Measurements from ENCODE around the gene ROR2.

ROR2 gene

GRCh38 chr9:91879231-91879630 lies 70.8 kb downstream of the ROR2 start:
- no peak for DNase-seq (ENCODE audit: low read depth)

- DNase-seq (ENCODE audit: low read depth), result no peak
Observed at GRCh38 chr9:91873637-91874051, 76.4 kb downstream of the ROR2 start.

GRCh38 chr9:91868732-91869391 lies 81.2 kb downstream of the ROR2 start:
- no peak for DNase-seq (ENCODE audit: low read depth)

- no peak for DNase-seq (ENCODE audit: low read depth)
Observed at GRCh38 chr9:91867740-91868139, 82.3 kb downstream of the ROR2 start.

GRCh38 chr9:91865041-91865440 lies 85.0 kb downstream of the ROR2 start:
- DNase-seq (ENCODE audit: low read depth), result no peak

GRCh38 chr9:91864380-91864779 lies 85.6 kb downstream of the ROR2 start:
- DNase-seq (ENCODE audit: low read depth), result no peak

GRCh38 chr9:91863469-91863868 lies 86.6 kb downstream of the ROR2 start:
- DNase-seq (ENCODE audit: low read depth), result no peak

GRCh38 chr9:91858213-91859030 lies 91.6 kb downstream of the ROR2 start:
- no peak for DNase-seq (ENCODE audit: low read depth)

GRCh38 chr9:91857291-91858212 lies 92.5 kb downstream of the ROR2 start:
- DNase-seq (ENCODE audit: low read depth), result no peak

GRCh38 chr9:91856419-91856818 lies 93.6 kb downstream of the ROR2 start:
- no peak for DNase-seq (ENCODE audit: low read depth)

GRCh38 chr9:91855196-91855595 lies 94.8 kb downstream of the ROR2 start:
- DNase-seq (ENCODE audit: low read depth), result no peak

- no peak for DNase-seq (ENCODE audit: low read depth)
Observed at GRCh38 chr9:91852801-91853347, 97.2 kb downstream of the ROR2 start.

GRCh38 chr9:91849694-91850093 lies 100.3 kb downstream of the ROR2 start:
- DNase-seq (ENCODE audit: low read depth), result no peak

GRCh38 chr9:91848146-91848545 lies 101.9 kb downstream of the ROR2 start:
- DNase-seq (ENCODE audit: low read depth), result no peak

- DNase-seq (ENCODE audit: low read depth), result peak; percentile 59
Observed at GRCh38 chr9:91847581-91848091, 102.4 kb downstream of the ROR2 start.

- DNase-seq (ENCODE audit: low read depth), result no peak
Observed at GRCh38 chr9:91845879-91846278, 104.1 kb downstream of the ROR2 start.

- no peak for DNase-seq (ENCODE audit: low read depth)
Observed at GRCh38 chr9:91844701-91845291, 105.2 kb downstream of the ROR2 start.

- no peak for DNase-seq (ENCODE audit: low read depth)
Observed at GRCh38 chr9:91844190-91844589, 105.8 kb downstream of the ROR2 start.

- DNase-seq (ENCODE audit: low read depth), result no peak
Observed at GRCh38 chr9:91843623-91844148, 106.3 kb downstream of the ROR2 start.

- DNase-seq (ENCODE audit: low read depth), result no peak
Observed at GRCh38 chr9:91843093-91843492, 106.9 kb downstream of the ROR2 start.

- DNase-seq (ENCODE audit: low read depth), result no peak
Observed at GRCh38 chr9:91842358-91843049, 107.5 kb downstream of the ROR2 start.
